Amygdala (tissue), 56 donors: Measurements from ENCODE around the gene UTP14C.
"Not testable (repeated sequence)": the region's sequence is repeated elsewhere in the genome, so short reads cannot be mapped to it uniquely, and the experiment has no call there.

ENCODE experiments used
- DNase-seq, 56 donors: peaks; one replicate each; lab custom pipeline; 2025; lab: John Stamatoyannopoulos, UW

UTP14C gene

GRCh38 chr13:52001120-52001731, 23.3 kb upstream of the UTP14C start:
- no peak for DNase-seq

GRCh38 chr13:52002361-52002760, 22.1 kb upstream of the UTP14C start:
- no peak for DNase-seq

- no peak for DNase-seq
Observed at GRCh38 chr13:52003541-52003940, 20.9 kb upstream of the UTP14C start.

GRCh38 chr13:52004511-52005170, 19.9 kb upstream of the UTP14C start:
- no peak for DNase-seq

- DNase-seq, result no peak
Observed at GRCh38 chr13:52005841-52006522, 18.5 kb upstream of the UTP14C start.

GRCh38 chr13:52006523-52007245, 17.8 kb upstream of the UTP14C start:
- no peak for DNase-seq

- DNase-seq, result no peak
Observed at GRCh38 chr13:52009946-52010345, 14.5 kb upstream of the UTP14C start.

- peak in 9 of 56 donors; percentile 6 to 44 (median 29) for DNase-seq
Observed at GRCh38 chr13:52010890-52011631, 13.4 kb upstream of the UTP14C start, which contains the start of gene ATP7B. TSS of gene ATP7B (minus strand) at chr13:52011450. CDS start at chr13:52011337, 113 bp downstream.

GRCh38 chr13:52011632-52012511, 12.6 kb upstream of the UTP14C start, which contains the start of gene ALG11:
TSS of gene ALG11 (plus strand) at chr13:52012398. CDS start at chr13:52012419, 21 bp downstream.
- peak; percentile 49 to 100 (median 98) for DNase-seq

GRCh38 chr13:52012512-52012836, 12.0 kb upstream of the UTP14C start:
- DNase-seq, result no peak

GRCh38 chr13:52016296-52016695, 8.2 kb upstream of the UTP14C start:
- DNase-seq, result no peak

DNA sequence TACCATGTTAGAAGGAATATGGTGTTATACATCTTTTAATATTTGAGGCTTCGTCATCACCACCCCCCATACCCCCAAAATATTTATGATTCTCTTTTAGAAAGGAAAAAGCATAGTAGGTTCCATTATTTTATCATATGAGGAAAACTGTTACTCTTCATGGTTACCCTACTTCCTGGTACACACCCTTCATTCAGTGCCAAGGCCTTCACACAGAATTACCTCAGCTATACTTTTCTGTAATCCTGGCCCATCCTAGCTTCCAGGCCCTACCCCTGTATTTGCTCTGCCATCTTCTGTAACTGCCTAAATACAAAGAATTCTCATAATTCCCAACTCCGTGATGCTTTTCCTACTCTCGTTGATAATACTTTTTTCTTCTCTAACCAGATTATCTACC, 4.3 kb upstream of the UTP14C start:
- DNase-seq, result no peak

- DNase-seq, result no peak
Observed at GRCh38 chr13:52022356-52022755, 2.1 kb upstream of the UTP14C start.

- no peak for DNase-seq
Observed at GRCh38 chr13:52025475-52026245, 1.2 kb downstream of the UTP14C start.

- DNase-seq, result no peak
Observed at GRCh38 chr13:52026246-52026626, 1.7 kb downstream of the UTP14C start.

GRCh38 chr13:52027832-52028231, 3.3 kb downstream of the UTP14C start:
- no peak for DNase-seq

GRCh38 chr13:52029569-52029968, 5.1 kb downstream of the UTP14C start:
- no peak for DNase-seq

DNA sequence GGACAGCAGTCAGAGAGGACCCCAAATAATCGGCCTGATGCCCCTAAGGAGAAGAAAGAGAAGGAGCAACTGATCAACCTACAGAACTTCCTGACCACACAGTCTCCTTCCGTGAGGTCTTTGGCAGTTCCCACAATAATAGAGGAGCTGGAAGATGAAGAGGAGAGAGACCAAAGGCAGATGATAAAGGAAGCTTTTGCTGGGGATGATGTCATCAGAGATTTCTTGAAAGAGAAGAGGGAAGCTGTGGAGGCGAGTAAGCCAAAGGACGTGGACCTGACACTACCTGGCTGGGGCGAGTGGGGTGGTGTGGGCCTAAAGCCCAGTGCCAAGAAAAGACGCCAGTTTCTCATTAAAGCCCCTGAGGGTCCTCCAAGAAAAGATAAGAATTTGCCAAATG, 5.9 kb downstream of the UTP14C start:
- not testable (repeated sequence) for DNase-seq

DNA sequence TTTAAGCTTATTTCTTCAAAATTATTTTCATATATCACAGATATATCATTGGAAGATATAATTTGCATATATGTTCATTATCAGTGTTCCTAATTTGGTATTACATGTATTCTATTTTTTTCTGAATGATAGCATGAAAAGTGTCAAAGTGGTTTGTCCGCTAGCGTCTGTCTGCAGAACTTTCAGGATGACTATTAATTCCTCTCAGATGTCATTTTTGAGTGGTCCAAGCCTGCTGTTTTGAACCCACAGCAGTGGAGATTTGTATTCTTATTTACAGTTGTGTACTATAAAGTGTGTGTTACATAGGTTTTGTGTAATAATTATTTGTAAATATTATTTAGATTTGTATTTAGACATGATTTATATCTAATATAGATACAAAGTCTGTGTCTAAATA, 8.5 kb downstream of the UTP14C start:
- DNase-seq, result no peak
